DOHH2 (cell line): ENCODE measurements around the gene ACSBG1.

ENCODE experiments used
- H3F3A ChIP-seq: fragments of 200-600 bp; sonication (generic), shearing (Covaris generic); 2 replicates; pipeline ENCODE4 v1.6.0; 2016; ENCODE audit warnings: antibody characterized with exemption, mild to moderate bottlenecking; ENCODE audit not compliant: control insufficient read depth, insufficient read depth
- H3K27ac ChIP-seq: fragments of 200-600 bp; sonication (generic); 2 replicates; pipeline ENCODE4 v1.5.1; 2014; ENCODE audit warnings: low read depth, mild to moderate bottlenecking, low read length, moderate library complexity
- H3K27me3 ChIP-seq: fragments of 200-600 bp; sonication (generic); 2 replicates; pipeline ENCODE4 v1.6.1; 2014; ENCODE audit warnings: mild to moderate bottlenecking, low read length, mixed read lengths; ENCODE audit not compliant: control insufficient read depth
- H3K36me3 ChIP-seq: fragments of 200-600 bp; sonication (generic); 2 replicates; pipeline ENCODE4 v1.6.1; 2014; ENCODE audit warnings: mild to moderate bottlenecking, low read length, moderate library complexity, mixed read lengths; ENCODE audit not compliant: control insufficient read depth
- H3K4me1 ChIP-seq: fragments of 200-600 bp; sonication (generic); 2 replicates; pipeline ENCODE4 v1.6.1; 2014; ENCODE audit warnings: mild to moderate bottlenecking, low read length, mixed read lengths; ENCODE audit not compliant: control insufficient read depth
- H3K4me2 ChIP-seq: fragments of 200-600 bp; sonication (generic); 2 replicates; pipeline ENCODE4 v1.6.0; 2014; ENCODE audit warnings: mild to moderate bottlenecking, low read length, moderate library complexity
- H3K4me3 ChIP-seq: fragments of 200-600 bp; sonication (generic); 2 replicates; pipeline ENCODE4 v1.5.1; 2014; ENCODE audit warnings: mild to moderate bottlenecking, low read length, mixed read lengths
- H3K79me2 ChIP-seq: fragments of 200-600 bp; sonication (generic); 2 replicates; pipeline ENCODE4 v1.6.1; 2014; ENCODE audit warnings: mild to moderate bottlenecking, low read length, mixed read lengths; ENCODE audit not compliant: control insufficient read depth
- H3K9me2 ChIP-seq: fragments of 200-600 bp; sonication (generic); replicated peaks from 2 replicates; pipeline ENCODE4 v1.6.1; 2014; ENCODE audit warnings: mild to moderate bottlenecking, low read length, mixed read lengths; ENCODE audit not compliant: control insufficient read depth
- H3K9me3 ChIP-seq: fragments of 200-600 bp; sonication (generic); 2 replicates; pipeline ENCODE4 v1.6.1; 2014; ENCODE audit warnings: antibody characterized with exemption, low read length, mixed read lengths; ENCODE audit not compliant: control insufficient read depth, insufficient read depth
- H4K20me1 ChIP-seq: fragments of 200-600 bp; sonication (generic); 2 replicates; pipeline ENCODE4 v1.6.0; 2014; ENCODE audit warnings: low read depth, mild to moderate bottlenecking, antibody characterized with exemption, low read length, moderate library complexity; ENCODE audit not compliant: control insufficient read depth, insufficient read depth
- EZH2phosphoT487 ChIP-seq: fragments of 200-600 bp; sonication (generic); IDR thresholded peaks from 2 replicates; pipeline ENCODE4 v1.6.1; 2017; ENCODE audit warnings: borderline replicate concordance, mild to moderate bottlenecking, antibody characterized with exemption, low read length, moderate library complexity, mixed read lengths
- TF ChIP-seq, protein P1 (sequence below): fragments of 200-600 bp; sonication (generic); IDR thresholded peaks from one replicate; pipeline ENCODE4 v1.5.1; 2014; ENCODE audit warnings: antibody characterized with exemption, mild to moderate bottlenecking, low read depth, low read length; ENCODE audit not compliant: poor library complexity, severe bottlenecking

ACSBG1 gene

GRCh38 chr15:78201281-78202190 is 32.8 kb downstream of the ACSBG1 start:
- H3K9me3 ChIP-seq = no peaks in the 10 kb centered on the region
- no peak overlapping the region for H3K4me3 ChIP-seq
- peaks cover 7% of the 10 kb centered on the region; the same call in 1 of the 2 replicates for H3K27me3 ChIP-seq

GRCh38 chr15:78200276-78200930 is 34.0 kb downstream of the ACSBG1 start:
- Histone ChIP-seq H3K9me3 (no peaks in the 10 kb centered on the region), H3K36me3 (no peaks in the 10 kb centered on the region), H3K27me3 (peaks cover 7% of the 10 kb centered on the region; the same call in 1 of the 2 replicates), H3K4me3 (no peak overlapping the region), H3K4me2 (no peak overlapping the region), H3K4me1 (no peaks in the 10 kb centered on the region), H3F3A (no peaks in the 10 kb centered on the region), H3K79me2 (no peaks in the 10 kb centered on the region), H3K27ac (no peak overlapping the region), H3K9me2 (no peaks in the 10 kb centered on the region), H4K20me1 (no peaks in the 10 kb centered on the region)
- TF ChIP-seq, protein P1, sequence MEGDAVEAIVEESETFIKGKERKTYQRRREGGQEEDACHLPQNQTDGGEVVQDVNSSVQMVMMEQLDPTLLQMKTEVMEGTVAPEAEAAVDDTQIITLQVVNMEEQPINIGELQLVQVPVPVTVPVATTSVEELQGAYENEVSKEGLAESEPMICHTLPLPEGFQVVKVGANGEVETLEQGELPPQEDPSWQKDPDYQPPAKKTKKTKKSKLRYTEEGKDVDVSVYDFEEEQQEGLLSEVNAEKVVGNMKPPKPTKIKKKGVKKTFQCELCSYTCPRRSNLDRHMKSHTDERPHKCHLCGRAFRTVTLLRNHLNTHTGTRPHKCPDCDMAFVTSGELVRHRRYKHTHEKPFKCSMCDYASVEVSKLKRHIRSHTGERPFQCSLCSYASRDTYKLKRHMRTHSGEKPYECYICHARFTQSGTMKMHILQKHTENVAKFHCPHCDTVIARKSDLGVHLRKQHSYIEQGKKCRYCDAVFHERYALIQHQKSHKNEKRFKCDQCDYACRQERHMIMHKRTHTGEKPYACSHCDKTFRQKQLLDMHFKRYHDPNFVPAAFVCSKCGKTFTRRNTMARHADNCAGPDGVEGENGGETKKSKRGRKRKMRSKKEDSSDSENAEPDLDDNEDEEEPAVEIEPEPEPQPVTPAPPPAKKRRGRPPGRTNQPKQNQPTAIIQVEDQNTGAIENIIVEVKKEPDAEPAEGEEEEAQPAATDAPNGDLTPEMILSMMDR = no peak
- no peak for TF ChIP-seq EZH2phosphoT487

More at GRCh38 chr15:78201281-78202190, 32.8 kb downstream of the ACSBG1 start:
- H3K27ac ChIP-seq = no peak overlapping the region
- no peaks in the 10 kb centered on the region for H3K79me2 ChIP-seq
- H3K4me2 ChIP-seq = no peak overlapping the region
- H4K20me1 ChIP-seq = no peaks in the 10 kb centered on the region
- no peaks in the 10 kb centered on the region for H3K9me2 ChIP-seq
- no peaks in the 10 kb centered on the region for H3F3A ChIP-seq
- H3K4me1 ChIP-seq = no peaks in the 10 kb centered on the region
- TF ChIP-seq, protein P1 = no peak
- TF ChIP-seq EZH2phosphoT487 = no peak
- no peaks in the 10 kb centered on the region for H3K36me3 ChIP-seq

GRCh38 chr15:78197632-78198031 is 36.7 kb downstream of the ACSBG1 start:
- no peaks in the 10 kb centered on the region for H3F3A ChIP-seq
- H3K27me3 ChIP-seq = no peaks in the 10 kb centered on the region
- TF ChIP-seq, protein P1 = no peak
- TF ChIP-seq EZH2phosphoT487 = no peak
- no peaks in the 10 kb centered on the region for H4K20me1 ChIP-seq
- H3K36me3 ChIP-seq = no peaks in the 10 kb centered on the region
- no peak overlapping the region for H3K4me2 ChIP-seq
- no peaks in the 10 kb centered on the region for H3K9me2 ChIP-seq
- no peaks in the 10 kb centered on the region for H3K79me2 ChIP-seq
- H3K4me1 ChIP-seq = no peaks in the 10 kb centered on the region
- H3K4me3 ChIP-seq = no peak overlapping the region
- no peak overlapping the region for H3K27ac ChIP-seq
- no peaks in the 10 kb centered on the region for H3K9me3 ChIP-seq
